ENCODE measurements around the gene HEYL.

The HEYL gene

GRCh38 chr1:39637361-39637760 is 2.1 kb downstream of the HEYL start:
- DNase-seq (ENCODE audit: low spot score), result no peak

- no peak for DNase-seq (ENCODE audit: low spot score)
Observed at GRCh38 chr1:39635871-39636210, 3.6 kb downstream of the HEYL start.

GRCh38 chr1:39635205-39635870 is 4.1 kb downstream of the HEYL start:
- DNase-seq (ENCODE audit: low spot score), result peak; percentile 71

GRCh38 chr1:39633422-39633821 is 6.0 kb downstream of the HEYL start:
- DNase-seq (ENCODE audit: low spot score), result no peak

- DNase-seq (ENCODE audit: low spot score), result no peak
Observed at GRCh38 chr1:39632682-39633417, 6.6 kb downstream of the HEYL start.

- no peak for DNase-seq (ENCODE audit: low spot score)
Observed at GRCh38 chr1:39632323-39632681, 7.1 kb downstream of the HEYL start.

- no peak for DNase-seq (ENCODE audit: low spot score)
Observed at GRCh38 chr1:39631361-39632322, 7.8 kb downstream of the HEYL start.

GRCh38 chr1:39628807-39629350 is 10.6 kb downstream of the HEYL start:
- DNase-seq (ENCODE audit: low spot score), result no peak

- no peak for DNase-seq (ENCODE audit: low spot score)
Observed at GRCh38 chr1:39626646-39627045, 12.8 kb downstream of the HEYL start.

- DNase-seq (ENCODE audit: low spot score), result no peak
Observed at GRCh38 chr1:39625462-39626273, 13.8 kb downstream of the HEYL start.

GRCh38 chr1:39625009-39625408 is 14.4 kb downstream of the HEYL start:
- DNase-seq (ENCODE audit: low spot score), result no peak

GRCh38 chr1:39623053-39623452 is 16.4 kb downstream of the HEYL start:
- DNase-seq (ENCODE audit: low spot score), result no peak

GRCh38 chr1:39622427-39622826 is 17.0 kb downstream of the HEYL start:
- DNase-seq (ENCODE audit: low spot score), result no peak

GRCh38 chr1:39620659-39621165 is 18.7 kb downstream of the HEYL start:
- no peak for DNase-seq (ENCODE audit: low spot score)

GRCh38 chr1:39617488-39618049 is 21.9 kb downstream of the HEYL start:
- DNase-seq (ENCODE audit: low spot score), result no peak

GRCh38 chr1:39615086-39615673 is 24.3 kb downstream of the HEYL start:
- DNase-seq (ENCODE audit: low spot score), result no peak

GRCh38 chr1:39614488-39614887 is 25.0 kb downstream of the HEYL start:
- no peak for DNase-seq (ENCODE audit: low spot score)

GRCh38 chr1:39613250-39613649 is 26.2 kb downstream of the HEYL start:
- no peak for DNase-seq (ENCODE audit: low spot score)

GRCh38 chr1:39609618-39610331 is 29.7 kb downstream of the HEYL start:
- DNase-seq (ENCODE audit: low spot score), result peak; percentile 70

GRCh38 chr1:39608921-39609320 is 30.5 kb downstream of the HEYL start:
- no peak for DNase-seq (ENCODE audit: low spot score)

Measured in D341Med (cell line).